Lower lobe of right lung (tissue), 2 donors: ENCODE results near the gene DDX51. TPM values are rescaled to one million over a fixed set of nuclear protein-coding genes. Genes with fewer than 3 reads are reported as not detected.

Source experiments
- ATAC-seq, 2 donors: fragments of 200-7000 bp; cut with Tn5 transposase; one replicate each; pipeline ENCODE4 v1.9.1; 2020 to 2022; ENCODE audit warnings: mild to moderate bottlenecking in 2 of 2, moderate library complexity in 2 of 2
- DNase-seq: peaks from one replicate; pipeline ENCODE4 v3.0.0-alpha.2; 2020
- H3K27ac ChIP-seq: fragments of 200-600 bp; one replicate; pipeline ENCODE4 v1.8.0; 2022
- H3K27me3 ChIP-seq: fragments of 200-600 bp; one replicate; pipeline ENCODE4 v1.8.0; 2022; ENCODE audit warnings: low read depth
- H3K36me3 ChIP-seq: fragments of 200-600 bp; one replicate; pipeline ENCODE4 v1.8.0; 2022; ENCODE audit warnings: mild to moderate bottlenecking
- H3K4me1 ChIP-seq: fragments of 200-600 bp; one replicate; pipeline ENCODE4 v1.8.0; 2022
- H3K4me3 ChIP-seq: fragments of 200-600 bp; one replicate; pipeline ENCODE4 v1.8.0; 2022; ENCODE audit warnings: mild to moderate bottlenecking
- H3K9me3 ChIP-seq: fragments of 200-600 bp; one replicate; pipeline ENCODE4 v1.8.0; 2022
- CTCF ChIP-seq: fragments of 200-600 bp; IDR thresholded peaks from one replicate; pipeline ENCODE4 v1.8.0; 2022; ENCODE audit warnings: antibody characterized with exemption, mild to moderate bottlenecking
- intact Hi-C: fragments of 100-400 bp; cut with DNase I; formaldehyde crosslinking; loops from one replicate; pipeline ENCODE4 v1.11.0; 2022
- total RNA-seq: library from RNA; stranded (reverse); fragmentation: NEBNext Ultra II Directional; extraction: Animal tissue kit (Norgen Biotek cat#: 25700); gene quantifications from one replicate; pipeline ENCODE4 v1.2.1, GENCODE V29; 2021
- donor health status: DM: no; HTN: yes; CAD: no; lungs with severe emphysema.

Gene DDX51
- total RNA-seq, 1 donor from 2014 or later = 11.9 TPM

GRCh38 chr12:132143336-132144071, 615 bp downstream of the DDX51 start:
- H3K4me3 ChIP-seq = peak overlapping the region; percentile 88
- H3K4me1 ChIP-seq = peaks cover 27% of the 10 kb centered on the region
- DNase-seq = no peak
- H3K9me3 ChIP-seq = no peaks in the 10 kb centered on the region
- peak in 1 of 2 donors; percentile 2 for ATAC-seq
- H3K27me3 ChIP-seq = no peaks in the 10 kb centered on the region
- intact Hi-C loops = no loop called here
- TF ChIP-seq CTCF = no peak
- H3K27ac ChIP-seq = peak overlapping the region; percentile 92
- peaks cover 46% of the 10 kb centered on the region for H3K36me3 ChIP-seq

GRCh38 chr12:132142679-132143335, 1.3 kb downstream of the DDX51 start:
- Histone ChIP-seq H3K36me3 (peaks cover 47% of the 10 kb centered on the region), H3K4me1 (peaks cover 27% of the 10 kb centered on the region), H3K4me3 (peak overlapping the region; percentile 88), H3K27ac (peak overlapping the region; percentile 92), H3K9me3 (no peaks in the 10 kb centered on the region), H3K27me3 (no peaks in the 10 kb centered on the region)
- TF ChIP-seq CTCF = no peak
- intact Hi-C loops = no loop called here
- no peak for DNase-seq
- no peak for ATAC-seq

GRCh38 chr12:132141976-132142678, 2.0 kb downstream of the DDX51 start:
- Histone ChIP-seq H3K27me3 (no peaks in the 10 kb centered on the region), H3K4me3 (no peak overlapping the region), H3K4me1 (peaks cover 27% of the 10 kb centered on the region), H3K27ac (no peak overlapping the region), H3K9me3 (no peaks in the 10 kb centered on the region), H3K36me3 (peaks cover 44% of the 10 kb centered on the region)
- TF ChIP-seq CTCF = no peak
- intact Hi-C loops = no loop called here
- DNase-seq (no peak), ATAC-seq (no peak)

GRCh38 chr12:132140918-132141841, 2.9 kb downstream of the DDX51 start:
- Histone ChIP-seq H3K4me1 (peaks cover 27% of the 10 kb centered on the region), H3K36me3 (peaks cover 44% of the 10 kb centered on the region), H3K9me3 (no peaks in the 10 kb centered on the region), H3K27me3 (no peaks in the 10 kb centered on the region), H3K27ac (no peak overlapping the region), H3K4me3 (no peak overlapping the region)
- intact Hi-C loops = no loop called here
- ATAC-seq (no peak), DNase-seq (no peak)
- no peak for TF ChIP-seq CTCF

GRCh38 chr12:132140501-132140900, 3.6 kb downstream of the DDX51 start:
- ATAC-seq (no peak), DNase-seq (no peak)
- no peaks in the 10 kb centered on the region for H3K27me3 ChIP-seq
- H3K36me3 ChIP-seq = peaks cover 44% of the 10 kb centered on the region
- intact Hi-C loops = no loop called here
- TF ChIP-seq CTCF = no peak
- no peaks in the 10 kb centered on the region for H3K9me3 ChIP-seq
- peaks cover 25% of the 10 kb centered on the region for H3K4me1 ChIP-seq
- no peak overlapping the region for H3K4me3 ChIP-seq
- H3K27ac ChIP-seq = no peak overlapping the region
